NCI-H748 (cell line): ENCODE measurements around the gene UMOD.

Experiments
- DNase-seq: peaks from one replicate; lab custom pipeline; 2025; ENCODE audit not compliant: unreplicated experiment; lab: John Stamatoyannopoulos, UW

Gene UMOD

GRCh38 chr16:20369452-20370054, 17.0 kb upstream of the UMOD start:
- no peak for DNase-seq

- DNase-seq, result no peak
These were observed 11.5 kb upstream of the UMOD start for GRCh38 chr16:20364051-20364450.

- no peak for DNase-seq
These were observed 10.7 kb upstream of the UMOD start for GRCh38 chr16:20363191-20363590.

GRCh38 chr16:20359997-20360396, 7.5 kb upstream of the UMOD start:
- peak; percentile 24 for DNase-seq

- DNase-seq, result no peak
These were observed 2.7 kb upstream of the UMOD start for GRCh38 chr16:20355114-20355782.

- no peak for DNase-seq
These were observed 864 bp upstream of the UMOD start for GRCh38 chr16:20353379-20353778.

- no peak for DNase-seq
These were observed 2.9 kb downstream of the UMOD start for GRCh38 chr16:20349615-20350014.

GRCh38 chr16:20348365-20349185, 3.9 kb downstream of the UMOD start:
- DNase-seq, result peak; percentile 82

- no peak for DNase-seq
These were observed 4.7 kb downstream of the UMOD start for GRCh38 chr16:20347666-20348364.

GRCh38 chr16:20344611-20345010, 7.9 kb downstream of the UMOD start:
- no peak for DNase-seq

- no peak for DNase-seq
These were observed 12.8 kb downstream of the UMOD start for GRCh38 chr16:20339744-20340143.

- DNase-seq, result peak; percentile 35
These were observed 15.6 kb downstream of the UMOD start for GRCh38 chr16:20336955-20337354.

GRCh38 chr16:20334396-20334795, 18.1 kb downstream of the UMOD start:
- DNase-seq, result no peak

- DNase-seq, result no peak
These were observed 19.4 kb downstream of the UMOD start for GRCh38 chr16:20333120-20333519.

- no peak for DNase-seq
These were observed 20.1 kb downstream of the UMOD start for GRCh38 chr16:20332411-20332810.

- no peak for DNase-seq
These were observed 20.9 kb downstream of the UMOD start for GRCh38 chr16:20331635-20332034.

- DNase-seq, result peak; percentile 33
These were observed 22.9 kb downstream of the UMOD start for GRCh38 chr16:20329392-20330138.

GRCh38 chr16:20327444-20328041, 25.0 kb downstream of the UMOD start, which contains the start of gene GP2:
GP2 (minus strand) TSS chr16:20327513; CDS start chr16:20326431, 1,082 bp downstream.
- DNase-seq, result peak; percentile 77

- no peak for DNase-seq
These were observed 26.2 kb downstream of the UMOD start for GRCh38 chr16:20326321-20326720.

GRCh38 chr16:20325005-20325404, 27.5 kb downstream of the UMOD start:
- no peak for DNase-seq
